HTERT RPE-1 (cell line): ENCODE results near the gene ARHGEF12.
"Not testable (repeated sequence)": the region's sequence is repeated elsewhere in the genome, so short reads cannot be mapped to it uniquely, and the experiment has no call there.

Experiments
- in situ Hi-C: fragments of 300-500 bp; cut with MboI; formaldehyde crosslinking; loops from 4 replicates; pipeline ENCODE4 v1.14.3; 2020; ENCODE audit warnings: low sequenced_read_pairs

ARHGEF12 gene

GRCh38 chr11:120492486-120492885 lies 156.3 kb downstream of the ARHGEF12 start:
- in situ Hi-C loops: no loop called here

- in situ Hi-C loops: no loop called here
These were observed 158.4 kb downstream of the ARHGEF12 start for GRCh38 chr11:120494595-120494994.

DNA sequence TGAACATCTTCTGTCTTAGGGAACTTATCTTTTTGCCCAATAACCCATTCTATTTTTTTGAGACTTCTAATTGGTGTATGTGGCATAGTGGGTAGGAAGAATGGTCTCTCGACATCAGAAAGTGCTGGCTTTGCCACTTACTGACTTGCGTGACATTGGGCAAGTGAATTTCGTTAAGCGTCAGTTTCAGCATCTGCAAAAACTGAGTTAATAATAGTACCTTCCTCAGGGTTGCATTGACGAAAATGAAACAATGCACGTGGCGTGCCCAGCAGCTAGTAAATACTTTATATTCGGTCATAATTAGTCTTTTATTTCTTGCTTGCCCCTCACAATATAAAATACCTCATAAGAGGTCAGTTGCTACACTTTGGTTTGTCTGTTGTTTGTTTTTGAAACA lies 162.9 kb downstream of the ARHGEF12 start:
- in situ Hi-C loops: no loop called here

GRCh38 chr11:120499859-120500258 lies 163.6 kb downstream of the ARHGEF12 start:
- in situ Hi-C loops: no loop called here

DNA sequence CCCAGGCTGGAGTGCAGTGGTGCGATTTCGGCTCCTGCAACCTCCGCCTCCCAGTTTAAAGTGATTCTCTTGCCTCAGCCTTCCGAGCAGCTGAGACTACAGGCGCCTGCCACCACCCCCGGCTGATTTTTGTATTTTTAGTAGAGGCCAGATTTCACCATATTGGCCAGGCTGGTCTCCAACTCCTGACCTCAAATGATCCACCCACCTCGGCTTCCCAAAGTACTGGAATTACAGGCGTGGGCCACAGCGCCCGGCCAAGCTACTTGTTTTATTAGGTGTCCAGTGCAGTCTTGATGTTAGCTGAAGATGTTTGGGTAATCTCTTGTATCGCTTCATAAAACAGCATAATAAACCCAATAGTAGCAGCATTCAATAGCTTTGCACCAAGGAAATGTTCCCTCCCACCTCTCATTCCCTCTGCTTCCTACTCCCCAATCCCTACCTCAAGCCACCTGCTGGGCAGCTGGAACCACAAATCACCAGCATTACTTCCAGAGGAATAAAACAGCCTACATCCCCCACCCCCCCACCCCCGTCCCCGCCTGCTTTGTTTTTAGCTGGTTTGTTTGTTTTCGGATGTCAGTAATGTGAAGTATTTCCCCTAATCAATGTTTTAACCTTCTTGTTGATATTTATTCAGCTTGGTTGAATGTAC lies 164.3 kb downstream of the ARHGEF12 start:
- in situ Hi-C loops: no loop called here

GRCh38 chr11:120501440-120501839 lies 165.2 kb downstream of the ARHGEF12 start:
- in situ Hi-C loops: no loop called here

- in situ Hi-C loops: no loop called here
These were observed 166.0 kb downstream of the ARHGEF12 start for GRCh38 chr11:120501976-120502755.

DNA sequence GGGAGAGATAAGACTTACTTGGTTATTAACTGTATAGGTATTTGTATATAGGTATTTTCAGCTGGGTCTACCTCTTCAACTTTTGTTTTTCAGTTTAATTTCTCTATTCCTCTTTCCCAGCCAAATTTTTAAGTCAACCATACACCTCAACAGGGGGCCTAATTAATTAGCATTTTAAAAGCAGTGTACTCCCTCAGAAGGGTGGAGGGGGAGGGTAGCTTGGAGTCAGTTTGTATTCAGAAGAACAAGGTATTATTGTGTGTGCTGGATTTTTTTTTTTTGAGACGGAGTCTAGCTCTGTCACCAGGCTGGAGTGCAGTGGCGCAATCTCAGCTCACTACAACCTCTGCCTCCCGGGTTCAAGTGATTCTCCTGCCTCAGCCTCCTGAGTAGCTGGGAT lies 167.3 kb downstream of the ARHGEF12 start:
- in situ Hi-C loops: not testable (repeated sequence)

- in situ Hi-C loops: no loop called here
These were observed 169.7 kb downstream of the ARHGEF12 start for GRCh38 chr11:120505801-120506425.

DNA sequence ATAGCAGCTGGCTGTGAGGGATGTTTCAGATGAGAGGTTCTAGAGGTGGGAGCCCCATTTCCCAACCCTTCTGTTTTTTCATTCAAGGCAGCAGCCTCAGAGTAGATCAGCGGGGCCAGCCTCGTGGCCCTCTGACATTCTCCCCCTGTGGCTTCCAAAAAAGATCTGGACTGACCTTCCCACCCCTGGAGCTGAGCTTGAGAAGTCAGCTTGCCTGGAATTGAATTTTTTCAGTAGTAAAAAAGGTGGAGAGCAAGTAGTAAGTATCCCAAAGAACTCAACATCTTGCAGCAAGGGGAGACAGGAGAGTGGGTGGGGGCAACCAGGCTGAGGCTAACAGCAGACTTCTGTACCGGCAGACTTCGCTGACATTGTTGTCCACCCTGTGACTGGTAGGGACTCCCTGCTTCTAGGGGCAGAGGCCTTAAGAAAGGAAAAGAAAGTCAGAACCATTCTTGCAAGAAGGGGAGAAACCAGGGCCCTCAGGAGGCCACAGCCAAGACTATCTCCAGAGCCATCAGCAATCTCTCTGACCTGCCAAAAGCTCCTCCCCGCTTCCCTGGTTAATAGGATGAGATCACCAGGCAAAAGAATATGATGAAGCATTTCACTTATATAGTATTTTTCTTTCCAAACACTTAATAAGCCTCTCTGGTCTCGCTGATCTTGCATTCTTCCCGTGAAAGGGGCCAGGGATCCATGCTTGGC lies 173.3 kb downstream of the ARHGEF12 start:
- in situ Hi-C loops: no loop called here

GRCh38 chr11:120510406-120511115 lies 174.3 kb downstream of the ARHGEF12 start:
- in situ Hi-C loops: no loop called here

GRCh38 chr11:120511116-120511819 lies 175.1 kb downstream of the ARHGEF12 start, which contains the start of gene GRIK4:
Gene GRIK4, plus strand, starts transcription at chr11:120511748. Its CDS starts 148,571 bp downstream, at chr11:120660319.
- in situ Hi-C loops: no loop called here

DNA sequence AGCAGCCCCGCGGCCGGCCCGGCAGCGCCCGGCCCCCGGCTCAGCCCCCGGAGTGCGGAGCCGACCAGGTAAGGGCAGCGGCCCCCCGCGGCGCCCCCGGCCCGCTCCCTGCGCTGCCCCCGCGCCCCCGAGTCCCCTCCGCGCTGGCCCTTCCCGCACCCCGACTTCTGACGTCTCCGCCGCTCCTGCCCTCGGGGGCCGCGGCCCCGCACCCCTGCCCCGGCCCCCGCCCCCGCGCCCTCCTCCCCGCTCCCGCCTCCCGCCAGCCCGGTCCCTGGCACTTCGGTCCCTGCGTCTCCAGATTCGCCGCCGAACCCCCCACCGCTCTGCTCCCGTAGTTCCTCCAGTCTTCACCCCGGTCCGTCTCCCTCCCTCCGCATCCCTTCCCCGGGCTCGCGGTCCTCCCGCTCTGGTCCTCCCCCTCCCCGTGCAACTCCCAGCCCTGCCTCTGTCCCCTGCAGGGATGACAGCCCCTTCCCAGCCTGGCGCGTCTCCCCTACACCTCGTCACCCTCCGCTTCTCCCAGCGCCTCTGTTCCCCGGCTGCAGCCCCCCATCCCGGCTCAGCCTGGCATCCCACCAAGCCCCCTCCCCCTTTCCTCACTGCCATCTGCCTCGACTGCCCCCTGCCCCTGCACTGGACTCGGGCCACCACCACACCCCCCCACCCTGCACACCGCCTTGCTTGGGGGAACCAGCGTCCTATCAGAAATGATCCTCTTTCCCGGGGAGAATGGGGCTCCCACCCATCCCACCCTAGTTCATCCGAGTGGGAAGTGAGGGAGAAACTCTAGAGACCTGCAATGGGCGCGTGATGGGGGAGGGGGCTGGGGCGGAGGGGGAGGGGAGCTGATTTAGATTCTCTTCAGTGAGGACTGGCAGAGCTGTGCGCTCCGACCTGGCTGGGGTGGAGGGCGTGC lies 175.9 kb downstream of the ARHGEF12 start:
- in situ Hi-C loops: no loop called here

- in situ Hi-C loops: no loop called here
These were observed 176.7 kb downstream of the ARHGEF12 start for GRCh38 chr11:120512739-120513435.

GRCh38 chr11:120513436-120514315 lies 177.5 kb downstream of the ARHGEF12 start:
- in situ Hi-C loops: no loop called here

GRCh38 chr11:120514541-120515121 lies 178.4 kb downstream of the ARHGEF12 start:
- in situ Hi-C loops: no loop called here

DNA sequence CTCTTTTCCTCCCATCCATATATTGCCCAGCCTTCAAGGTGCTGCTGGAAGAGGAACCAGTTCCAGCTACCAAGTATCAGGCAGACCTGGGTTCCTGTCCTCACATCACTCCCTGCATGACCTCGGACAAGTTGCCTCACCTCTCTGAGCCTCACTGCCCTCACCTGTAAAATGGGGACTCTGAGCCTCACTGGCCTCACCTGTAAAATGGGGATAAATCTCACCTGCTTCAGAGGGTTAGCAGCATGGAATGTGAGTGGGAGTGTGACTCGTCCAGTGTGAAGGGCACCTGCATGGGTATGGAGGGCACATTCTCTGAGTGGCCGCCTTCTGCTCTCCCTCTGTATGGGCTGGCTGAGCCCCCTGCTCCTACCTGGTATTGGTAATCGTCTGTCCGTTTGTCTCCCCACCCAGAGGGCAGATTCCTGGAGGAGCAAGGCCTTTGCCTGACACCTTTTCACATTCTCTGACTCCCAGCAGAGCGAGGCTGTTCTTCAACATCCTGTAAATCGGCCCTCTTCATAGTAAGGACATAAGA lies 179.0 kb downstream of the ARHGEF12 start:
- in situ Hi-C loops: no loop called here
